HEK293T (cell line): ENCODE data around the gene RAB3B.
"Not testable (repeated sequence)": the region's sequence is repeated elsewhere in the genome, so short reads cannot be mapped to it uniquely, and the experiment has no call there.

Source experiments
- CTCF ChIA-PET: fragments of 350-600 bp; formaldehyde crosslinking; extraction: SDS; loops from one replicate; lab custom pipeline; 2021; ENCODE audit warnings: antibody characterized with exemption, inconsistent platforms; lab: Yijun Ruan, JAX
- POLR2A ChIA-PET: fragments of 350-600 bp; formaldehyde crosslinking; extraction: SDS; loops from one replicate; lab custom pipeline; 2020; ENCODE audit warnings: antibody characterized with exemption, inconsistent platforms; lab: Yijun Ruan, JAX
- DNase-seq: peaks from one replicate; pipeline ENCODE4 v3.0.0; 2012; ENCODE audit warnings: mixed read lengths; ENCODE audit errors: extremely low spot score
- ARNT ChIP-seq: fragments of 450-650 bp; IDR thresholded peaks from 2 replicates; pipeline ENCODE4 v1.6.1; 2017; ENCODE audit warnings: mild to moderate bottlenecking
- BHLHE40 ChIP-seq: fragments of 450-650 bp; IDR thresholded peaks from 2 replicates; pipeline ENCODE4 v1.6.1; 2016; ENCODE audit warnings: mild to moderate bottlenecking, moderate library complexity, borderline replicate concordance
- CTBP1 ChIP-seq: fragments of 450-650 bp; IDR thresholded peaks from 2 replicates; pipeline ENCODE4 v1.6.1; 2016; ENCODE audit warnings: borderline replicate concordance
- ELF4 ChIP-seq: fragments of 450-650 bp; IDR thresholded peaks from 2 replicates; pipeline ENCODE4 v1.6.1; 2017; ENCODE audit warnings: antibody characterized with exemption
- FOXA1 ChIP-seq: fragments of 450-650 bp; IDR thresholded peaks from 2 replicates; pipeline ENCODE4 v1.6.1; 2016; ENCODE audit warnings: mild to moderate bottlenecking
- FOXK2 ChIP-seq: fragments of 450-650 bp; IDR thresholded peaks from 2 replicates; pipeline ENCODE4 v1.6.1; 2016; ENCODE audit warnings: mild to moderate bottlenecking
- FOXM1 ChIP-seq: fragments of 450-650 bp; IDR thresholded peaks from 2 replicates; pipeline ENCODE4 v1.6.1; 2017; ENCODE audit warnings: mild to moderate bottlenecking, borderline replicate concordance
- HDGF ChIP-seq: fragments of 450-650 bp; IDR thresholded peaks from 2 replicates; pipeline ENCODE4 v1.6.1; 2017; ENCODE audit warnings: antibody characterized with exemption, borderline replicate concordance
- L3MBTL2 ChIP-seq: fragments of 450-650 bp; conservative IDR thresholded peaks from 2 replicates; pipeline ENCODE4 v1.6.1; 2016; ENCODE audit warnings: mild to moderate bottlenecking
- LEF1 ChIP-seq: fragments of 450-650 bp; IDR thresholded peaks from 2 replicates; pipeline ENCODE4 v1.6.1; 2017; ENCODE audit warnings: mild to moderate bottlenecking, borderline replicate concordance
- NFRKB ChIP-seq: fragments of 450-650 bp; IDR thresholded peaks from 2 replicates; pipeline ENCODE4 v1.6.1; 2016; ENCODE audit warnings: mild to moderate bottlenecking, moderate library complexity
- PKNOX1 ChIP-seq: fragments of 450-650 bp; IDR thresholded peaks from 2 replicates; pipeline ENCODE4 v1.6.1; 2016
- SP1 ChIP-seq: fragments of 450-650 bp; IDR thresholded peaks from 2 replicates; pipeline ENCODE4 v1.6.1; 2017
- SUZ12 ChIP-seq: fragments of 450-650 bp; IDR thresholded peaks from 2 replicates; pipeline ENCODE4 v1.6.1; 2016; ENCODE audit warnings: mild to moderate bottlenecking
- TARDBP ChIP-seq: fragments of 450-650 bp; IDR thresholded peaks from 2 replicates; pipeline ENCODE4 v1.6.1; 2016
- ZNF384 ChIP-seq: fragments of 450-650 bp; IDR thresholded peaks from 2 replicates; pipeline ENCODE4 v1.6.1; 2016

RAB3B gene

GRCh38 chr1:51968632-51969031 is 21.9 kb downstream of the RAB3B start:
- no peak for TF ChIP-seq ARNT
- no peak for TF ChIP-seq SUZ12
- no peak for TF ChIP-seq FOXK2
- no peak for TF ChIP-seq TARDBP
- no peak for TF ChIP-seq LEF1
- TF ChIP-seq L3MBTL2 = no peak
- no peak for TF ChIP-seq NFRKB
- POLR2A ChIA-PET = no interaction called here
- CTCF ChIA-PET = no interaction called here
- DNase-seq = no peak

GRCh38 chr1:51967213-51967791 is 23.2 kb downstream of the RAB3B start:
- DNase-seq, CTCF ChIA-PET, POLR2A ChIA-PET: not testable (repeated sequence)

- CTCF ChIA-PET = no interaction called here
- no peak for TF ChIP-seq ZNF384
- TF ChIP-seq FOXM1 = no peak
- no peak for TF ChIP-seq CTBP1
- TF ChIP-seq BHLHE40 = no peak
- no peak for TF ChIP-seq LEF1
- TF ChIP-seq PKNOX1 = no peak
- no peak for TF ChIP-seq ARNT
- no peak for TF ChIP-seq FOXA1
- TF ChIP-seq NFRKB = no peak
- TF ChIP-seq SP1 = no peak
- TF ChIP-seq L3MBTL2 = no peak
- no peak for TF ChIP-seq TARDBP
- no peak for TF ChIP-seq HDGF
- TF ChIP-seq FOXK2 = no peak
- TF ChIP-seq SUZ12 = no peak
- no peak for TF ChIP-seq ELF4
- DNase-seq = no peak
- POLR2A ChIA-PET = no interaction called here
These were observed 23.9 kb downstream of the RAB3B start for GRCh38 chr1:51966559-51966958.

- ChIA-PET POLR2A (no interaction called here), CTCF (no interaction called here)
- no peak for TF ChIP-seq NFRKB
- TF ChIP-seq CTBP1 = no peak
- TF ChIP-seq ARNT = no peak
- no peak for TF ChIP-seq ZNF384
- TF ChIP-seq SUZ12 = no peak
- TF ChIP-seq SP1 = no peak
- TF ChIP-seq HDGF = no peak
- no peak for TF ChIP-seq ELF4
- TF ChIP-seq TARDBP = no peak
- no peak for TF ChIP-seq PKNOX1
- no peak for TF ChIP-seq LEF1
- TF ChIP-seq L3MBTL2 = no peak
- TF ChIP-seq FOXM1 = no peak
- no peak for TF ChIP-seq FOXK2
- TF ChIP-seq BHLHE40 = no peak
- no peak for TF ChIP-seq FOXA1
- DNase-seq = no peak
These were observed 26.2 kb downstream of the RAB3B start for GRCh38 chr1:51964309-51964696.

GRCh38 chr1:51963592-51964308 is 26.8 kb downstream of the RAB3B start:
- POLR2A ChIA-PET = no interaction called here
- CTCF ChIA-PET = no interaction called here
- DNase-seq = no peak

GRCh38 chr1:51962486-51963356 is 27.8 kb downstream of the RAB3B start:
- CTCF ChIA-PET = no interaction called here

More at GRCh38 chr1:51963592-51964308, 26.8 kb downstream of the RAB3B start:
- no peak for TF ChIP-seq L3MBTL2
- TF ChIP-seq NFRKB = no peak
- TF ChIP-seq ZNF384 = no peak
- TF ChIP-seq SP1 = no peak
- no peak for TF ChIP-seq TARDBP
- no peak for TF ChIP-seq FOXM1
- no peak for TF ChIP-seq FOXK2
- no peak for TF ChIP-seq BHLHE40
- no peak for TF ChIP-seq ELF4
- no peak for TF ChIP-seq LEF1
- no peak for TF ChIP-seq ARNT
- TF ChIP-seq CTBP1 = no peak
- no peak for TF ChIP-seq HDGF
- TF ChIP-seq FOXA1 = no peak

More at GRCh38 chr1:51962486-51963356, 27.8 kb downstream of the RAB3B start:
- DNase-seq = no peak
- POLR2A ChIA-PET = no interaction called here
- TF ChIP-seq PKNOX1 (no peak), BHLHE40 (no peak), FOXK2 (no peak), LEF1 (no peak), CTBP1 (no peak), NFRKB (no peak), ELF4 (no peak), ZNF384 (no peak), TARDBP (no peak), FOXA1 (no peak), ARNT (no peak), SUZ12 (no peak), FOXM1 (no peak), L3MBTL2 (no peak), HDGF (no peak), SP1 (no peak)
